Natural killer cell (primary cell): Measurements from ENCODE around the gene SPTBN4. TPM values are rescaled to one million over a fixed set of nuclear protein-coding genes. Genes with fewer than 3 reads are reported as not detected.

Source experiments
- ATAC-seq, 3 donors: fragments of 150-1000 bp in 2 of 3; fragments of 200-7000 bp in 1 of 3; cut with Tn5 transposase; 1 replicate in 1 of 3; 2 replicates in 2 of 3; pipeline ENCODE4 v1.10.0; 2021; ENCODE audit warnings: mild to moderate bottlenecking in 2 of 3, moderate library complexity in 2 of 3
- DNase-seq, 2 donors: peaks; one replicate each; pipeline versions ENCODE4 v3.0.0 to v3.0.0-alpha.2; 2013 to 2021; ENCODE audit warnings: mixed read lengths in 1 of 2
- H3K27ac ChIP-seq: one replicate; pipeline ENCODE4 v1.5.1; 2013; ENCODE audit warnings: mild to moderate bottlenecking, low read length
- H3K27me3 ChIP-seq: one replicate; pipeline ENCODE4 v1.6.1; 2013; ENCODE audit warnings: low read length; ENCODE audit not compliant: control insufficient read depth, insufficient read depth
- H3K36me3 ChIP-seq: one replicate; pipeline ENCODE4 v1.6.1; 2013; ENCODE audit warnings: low read length; ENCODE audit not compliant: control insufficient read depth, insufficient read depth
- H3K4me1 ChIP-seq: one replicate; pipeline ENCODE4 v1.6.1; 2013; ENCODE audit warnings: low read length; ENCODE audit not compliant: control insufficient read depth, insufficient read depth
- H3K4me3 ChIP-seq: one replicate; pipeline ENCODE4 v1.5.1; 2013; ENCODE audit warnings: low read length
- H3K9me3 ChIP-seq: one replicate; pipeline ENCODE4 v1.6.1; 2013; ENCODE audit warnings: low read length; ENCODE audit not compliant: control insufficient read depth, insufficient read depth
- H3K27ac Mint-ChIP-seq, 2 donors: one replicate each; pipeline ENCODE4 v1.8.0; 2022; ENCODE audit warnings: mild to moderate bottlenecking in 2 of 2, mixed read lengths in 2 of 2, moderate library complexity in 1 of 2
- H3K27me3 Mint-ChIP-seq, 2 donors: one replicate each; pipeline ENCODE4 v1.8.0; 2022; ENCODE audit warnings: low read depth in 2 of 2, mixed read lengths in 2 of 2
- H3K36me3 Mint-ChIP-seq: one replicate; pipeline ENCODE4 v1.8.0; 2022; ENCODE audit warnings: mixed read lengths
- H3K4me1 Mint-ChIP-seq, 2 donors: one replicate each; pipeline ENCODE4 v1.8.0; 2022; ENCODE audit warnings: mixed read lengths in 2 of 2
- H3K4me3 Mint-ChIP-seq: one replicate; pipeline ENCODE4 v1.8.0; 2022; ENCODE audit warnings: mild to moderate bottlenecking, moderate library complexity, mixed read lengths
- H3K9me3 Mint-ChIP-seq, 2 donors: one replicate each; pipeline ENCODE4 v1.8.0; 2022; ENCODE audit warnings: mixed read lengths in 2 of 2
- WGBS: methylation state at CpG from one replicate; pipeline ENCODE4 v1.1.7; 2013; ENCODE audit warnings: missing lambda C conversion rate; ENCODE audit not compliant: insufficient coverage; 5-methylcytosine and 5-hydroxymethylcytosine counted together
- intact Hi-C: fragments of 100-400 bp; cut with micrococcal nuclease; formaldehyde crosslinking; loops from one replicate; pipeline ENCODE4 v1.14.2; 2022
- total RNA-seq, 4 donors: library from RNA; stranded (reverse); fragments of 120-200 nt in 1 of 4; gene quantifications; one replicate each; pipeline versions ENCODE4 v1.2.3 to v1.2.4, GENCODE V29; 2013 to 2022
- TF ChIP-seq, protein P1 (sequence below): fragments of 200-600 bp; IDR thresholded peaks from one replicate; pipeline ENCODE4 v1.8.0; 2022; ENCODE audit warnings: antibody characterized with exemption

SPTBN4 gene
- total RNA-seq, 3 donors from 2014 or later (not counting 1 experiment from before 2014, with no cell fraction given), result 0.16 to 0.63 (median 0.31) TPM

DNA sequence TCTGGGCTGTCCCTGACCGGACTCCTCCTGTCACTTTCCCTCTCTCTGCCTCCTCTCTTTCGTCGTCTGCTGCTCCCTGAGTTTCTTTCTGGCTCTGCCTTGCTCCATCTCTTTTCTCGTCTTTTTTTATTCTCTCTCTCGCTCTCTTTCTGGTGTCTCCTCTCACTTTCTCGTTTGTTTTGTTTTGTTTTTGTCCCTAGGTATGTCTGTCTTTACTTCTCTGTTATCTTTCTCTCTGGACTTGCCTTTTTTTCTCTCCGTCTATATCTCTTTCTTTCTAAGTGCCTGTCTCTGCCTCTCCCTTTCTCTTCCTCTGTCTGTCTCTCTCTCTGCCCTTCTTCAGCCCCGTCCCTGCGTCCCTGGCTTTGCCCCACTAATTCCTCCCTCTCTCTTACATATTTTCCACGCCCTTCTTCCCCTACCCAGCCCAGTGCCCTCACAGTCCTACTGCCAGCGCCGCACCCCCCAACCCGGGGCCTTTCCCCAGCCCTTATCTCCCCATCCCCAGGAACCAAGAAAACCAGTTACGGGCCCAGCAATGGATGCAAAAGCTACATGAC, 61.8 kb downstream of the SPTBN4 start:
- H3K27me3 Mint-ChIP-seq, result peaks cover 18 to 29% of the 10 kb centered on the region in 2 donors
- DNase-seq (no peak), ATAC-seq (no peak)
- H3K4me1 ChIP-seq, result peaks cover 15% of the 10 kb centered on the region
- H3K27ac ChIP-seq, result no peak overlapping the region
- H3K36me3 ChIP-seq, result no peaks in the 10 kb centered on the region
- H3K4me3 ChIP-seq, result no peak overlapping the region
- H3K9me3 ChIP-seq, result no peaks in the 10 kb centered on the region
- peak overlapping the region; percentile 51 for H3K4me3 Mint-ChIP-seq
- intact Hi-C loops, result loop anchor here (2.0 kb wide), 1 partner anchor 76 kb away; no protein-coding TSS in a partner anchor
- H3K27ac Mint-ChIP-seq, result peak overlapping the region in 1 of 2 donors; percentile 15
- H3K36me3 Mint-ChIP-seq, result no peaks in the 10 kb centered on the region
- H3K4me1 Mint-ChIP-seq, result peaks cover 5 to 22% of the 10 kb centered on the region in 2 donors
- TF ChIP-seq, protein P1, sequence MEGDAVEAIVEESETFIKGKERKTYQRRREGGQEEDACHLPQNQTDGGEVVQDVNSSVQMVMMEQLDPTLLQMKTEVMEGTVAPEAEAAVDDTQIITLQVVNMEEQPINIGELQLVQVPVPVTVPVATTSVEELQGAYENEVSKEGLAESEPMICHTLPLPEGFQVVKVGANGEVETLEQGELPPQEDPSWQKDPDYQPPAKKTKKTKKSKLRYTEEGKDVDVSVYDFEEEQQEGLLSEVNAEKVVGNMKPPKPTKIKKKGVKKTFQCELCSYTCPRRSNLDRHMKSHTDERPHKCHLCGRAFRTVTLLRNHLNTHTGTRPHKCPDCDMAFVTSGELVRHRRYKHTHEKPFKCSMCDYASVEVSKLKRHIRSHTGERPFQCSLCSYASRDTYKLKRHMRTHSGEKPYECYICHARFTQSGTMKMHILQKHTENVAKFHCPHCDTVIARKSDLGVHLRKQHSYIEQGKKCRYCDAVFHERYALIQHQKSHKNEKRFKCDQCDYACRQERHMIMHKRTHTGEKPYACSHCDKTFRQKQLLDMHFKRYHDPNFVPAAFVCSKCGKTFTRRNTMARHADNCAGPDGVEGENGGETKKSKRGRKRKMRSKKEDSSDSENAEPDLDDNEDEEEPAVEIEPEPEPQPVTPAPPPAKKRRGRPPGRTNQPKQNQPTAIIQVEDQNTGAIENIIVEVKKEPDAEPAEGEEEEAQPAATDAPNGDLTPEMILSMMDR, result no peak
- 70% methylated on average over 14 of the region's 14 CpGs for WGBS
- no peaks in the 10 kb centered on the region for H3K9me3 Mint-ChIP-seq
- H3K27me3 ChIP-seq, result peaks cover 16% of the 10 kb centered on the region

DNA sequence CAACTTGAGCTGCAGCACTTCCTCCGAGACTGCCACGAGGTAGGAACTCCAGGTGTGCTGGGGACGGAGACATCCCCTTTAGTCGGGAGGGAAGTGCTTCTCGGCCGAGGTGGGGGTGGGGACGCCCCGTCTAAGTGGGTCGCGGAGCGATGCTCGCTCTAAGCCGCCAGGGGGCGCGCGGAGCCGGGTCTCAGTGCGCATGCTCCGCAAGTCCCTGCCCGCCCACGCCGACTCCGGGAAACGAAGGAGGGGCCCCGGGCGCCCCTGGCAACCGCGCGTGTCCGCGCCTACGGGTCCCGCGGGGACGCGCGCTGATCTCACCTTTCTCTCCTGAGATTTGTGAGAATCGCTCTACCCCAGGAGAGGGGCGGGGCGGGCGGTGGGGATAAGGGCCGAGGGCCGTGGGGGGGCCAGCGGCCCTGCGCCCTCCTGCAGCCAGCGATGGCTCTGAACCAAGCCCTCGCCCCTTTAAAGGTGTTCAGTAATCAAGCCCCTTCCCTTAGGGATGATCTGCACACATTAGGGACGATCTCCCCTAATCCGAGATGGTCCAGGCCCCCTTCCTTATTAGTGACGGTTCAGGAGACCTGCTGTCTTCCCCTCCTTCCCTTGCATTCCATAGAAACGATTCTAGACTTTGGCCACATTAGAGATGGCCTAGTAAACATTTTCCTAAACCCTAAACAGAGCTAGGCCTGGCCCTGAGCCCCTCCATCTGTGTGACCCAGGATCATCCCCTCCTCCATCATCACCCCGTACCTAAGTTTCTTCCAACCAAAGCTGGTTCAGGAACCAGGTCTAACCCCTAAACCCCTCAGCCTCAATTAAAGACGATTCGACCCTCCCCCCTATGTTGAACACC, 62.5 kb downstream of the SPTBN4 start:
- H3K9me3 ChIP-seq, result peaks cover 3% of the 10 kb centered on the region
- Mint-ChIP-seq H3K4me3 (peak overlapping the region; percentile 73), H3K27ac (peak overlapping the region in 1 of 2 donors; percentile 64), H3K36me3 (no peaks in the 10 kb centered on the region), H3K27me3 (peaks cover 18 to 30% of the 10 kb centered on the region in 2 donors), H3K9me3 (no peaks in the 10 kb centered on the region), H3K4me1 (peaks cover 5 to 22% of the 10 kb centered on the region in 2 donors)
- H3K4me3 ChIP-seq, result peak overlapping the region; percentile 35
- peaks cover 15% of the 10 kb centered on the region for H3K4me1 ChIP-seq
- intact Hi-C loops, result loop anchor here (2.0 kb wide), 1 partner anchor 75 kb away; no protein-coding TSS in a partner anchor
- DNase-seq, result peak; percentile 88 to 95
- TF ChIP-seq, protein P1, result peak; percentile 90
- ATAC-seq, result peak; percentile 92 to 95 (median 92)
- WGBS, result 4% methylated on average over 54 of the region's 54 CpGs
- H3K27ac ChIP-seq, result no peak overlapping the region
- no peaks in the 10 kb centered on the region for H3K36me3 ChIP-seq
- H3K27me3 ChIP-seq, result peaks cover 16% of the 10 kb centered on the region

DNA sequence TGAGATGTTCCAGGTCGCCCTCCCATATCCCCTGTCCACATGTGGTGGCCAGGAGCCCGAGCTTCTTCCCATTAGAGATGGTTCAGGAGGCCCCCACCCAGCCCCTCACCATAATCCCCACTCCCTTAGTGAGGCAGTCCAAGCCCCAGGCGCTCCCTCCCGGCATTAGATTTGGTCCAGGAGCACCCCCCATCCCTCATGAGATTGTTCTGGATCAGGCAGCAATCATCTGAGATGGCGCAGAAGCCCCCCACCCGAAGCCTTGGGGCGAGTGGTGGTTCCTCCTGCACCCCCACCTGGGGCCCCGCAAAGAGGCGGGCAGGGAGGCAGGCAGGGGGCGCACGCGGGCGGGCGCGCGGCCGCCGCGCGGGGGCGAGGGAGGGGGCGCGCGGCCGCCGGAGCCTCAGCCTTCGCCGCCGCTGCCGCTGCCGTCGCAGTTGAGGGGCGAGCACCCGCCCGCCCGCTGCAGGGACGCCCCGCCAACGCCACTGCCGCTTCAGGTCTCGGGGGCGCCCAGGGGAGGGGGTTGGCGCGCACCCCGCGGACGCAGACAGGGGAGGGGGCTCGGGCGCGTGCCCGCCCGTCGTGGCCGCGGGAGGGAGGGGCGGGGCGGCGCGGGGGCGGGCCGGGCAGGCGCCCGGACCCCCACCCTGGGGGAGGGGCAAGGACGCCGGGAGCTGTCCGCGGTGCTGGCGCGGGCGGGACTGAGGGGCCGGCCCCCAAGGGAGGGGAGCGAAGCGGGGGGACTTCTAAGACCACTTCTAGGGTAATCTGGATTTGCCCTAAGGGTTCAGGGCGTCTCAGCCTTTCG, 63.5 kb downstream of the SPTBN4 start:
- H3K4me3 Mint-ChIP-seq, result peak overlapping the region; percentile 73
- no peaks in the 10 kb centered on the region for H3K9me3 Mint-ChIP-seq
- TF ChIP-seq, protein P1, result no peak
- Histone ChIP-seq H3K27ac (no peak overlapping the region), H3K36me3 (no peaks in the 10 kb centered on the region), H3K27me3 (peaks cover 16% of the 10 kb centered on the region), H3K4me3 (no peak overlapping the region), H3K9me3 (peaks cover 4% of the 10 kb centered on the region), H3K4me1 (peaks cover 15% of the 10 kb centered on the region)
- 5% methylated on average over 75 of the region's 75 CpGs for WGBS
- H3K27ac Mint-ChIP-seq, result peak overlapping the region in 1 of 2 donors; percentile 64
- peaks cover 5 to 22% of the 10 kb centered on the region in 2 donors for H3K4me1 Mint-ChIP-seq
- ATAC-seq (peak in 2 of 3 donors; percentile 25 to 28), DNase-seq (peak; percentile 38 to 55)
- intact Hi-C loops, result no loop called here
- H3K36me3 Mint-ChIP-seq, result no peaks in the 10 kb centered on the region
- H3K27me3 Mint-ChIP-seq, result peaks cover 17 to 30% of the 10 kb centered on the region in 2 donors
